ENCODE data around the gene RYR2. TPM values are rescaled to one million over a fixed set of nuclear protein-coding genes. Genes with fewer than 3 reads are reported as not detected.

The RYR2 gene
- total RNA-seq, 2 donors from 2014 or later = 59.0 to 75.9 TPM

DNA sequence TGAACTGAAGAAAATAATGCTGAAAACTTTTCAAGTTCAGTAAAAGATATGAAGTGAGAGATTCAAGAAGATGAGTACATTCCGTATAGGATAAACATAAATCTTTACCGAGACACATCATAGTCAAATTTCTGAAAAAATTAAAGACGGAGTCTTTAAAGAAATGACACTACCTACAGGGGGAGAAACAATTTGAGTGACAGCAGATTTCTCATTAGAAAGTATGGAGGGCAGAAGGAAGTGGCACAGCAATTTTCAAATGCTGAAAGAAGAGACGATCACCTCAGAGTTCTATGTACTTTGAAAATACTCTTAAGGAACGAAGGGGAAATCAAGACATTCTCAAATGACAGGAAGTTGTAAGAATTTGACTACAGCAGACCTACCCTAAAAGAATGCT lies 577.6 kb downstream of the RYR2 start:
- H3K27ac ChIP-seq = no peak overlapping the region
- DNase-seq (ENCODE audit: low spot score) = no peak
- no peaks in the 10 kb centered on the region for H3K9me3 ChIP-seq
- H3K4me1 ChIP-seq (ENCODE audit: control insufficient read depth in 1 of 2, low read depth in 2 of 2) = no peaks in the 10 kb centered on the region
- H3K36me3 ChIP-seq = peaks cover 16% of the 10 kb centered on the region
- no peaks in the 10 kb centered on the region for H3K27me3 ChIP-seq (replicated peaks; ENCODE audit: insufficient read depth)
- H3K4me3 ChIP-seq = no peak overlapping the region
- ATAC-seq (ENCODE audit: insufficient number of reproducible peaks, low FRiP score, low read depth) = no peak
- TF ChIP-seq, protein P1, sequence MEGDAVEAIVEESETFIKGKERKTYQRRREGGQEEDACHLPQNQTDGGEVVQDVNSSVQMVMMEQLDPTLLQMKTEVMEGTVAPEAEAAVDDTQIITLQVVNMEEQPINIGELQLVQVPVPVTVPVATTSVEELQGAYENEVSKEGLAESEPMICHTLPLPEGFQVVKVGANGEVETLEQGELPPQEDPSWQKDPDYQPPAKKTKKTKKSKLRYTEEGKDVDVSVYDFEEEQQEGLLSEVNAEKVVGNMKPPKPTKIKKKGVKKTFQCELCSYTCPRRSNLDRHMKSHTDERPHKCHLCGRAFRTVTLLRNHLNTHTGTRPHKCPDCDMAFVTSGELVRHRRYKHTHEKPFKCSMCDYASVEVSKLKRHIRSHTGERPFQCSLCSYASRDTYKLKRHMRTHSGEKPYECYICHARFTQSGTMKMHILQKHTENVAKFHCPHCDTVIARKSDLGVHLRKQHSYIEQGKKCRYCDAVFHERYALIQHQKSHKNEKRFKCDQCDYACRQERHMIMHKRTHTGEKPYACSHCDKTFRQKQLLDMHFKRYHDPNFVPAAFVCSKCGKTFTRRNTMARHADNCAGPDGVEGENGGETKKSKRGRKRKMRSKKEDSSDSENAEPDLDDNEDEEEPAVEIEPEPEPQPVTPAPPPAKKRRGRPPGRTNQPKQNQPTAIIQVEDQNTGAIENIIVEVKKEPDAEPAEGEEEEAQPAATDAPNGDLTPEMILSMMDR (IDR thresholded peaks at IDR 0.05) = no peak

DNA sequence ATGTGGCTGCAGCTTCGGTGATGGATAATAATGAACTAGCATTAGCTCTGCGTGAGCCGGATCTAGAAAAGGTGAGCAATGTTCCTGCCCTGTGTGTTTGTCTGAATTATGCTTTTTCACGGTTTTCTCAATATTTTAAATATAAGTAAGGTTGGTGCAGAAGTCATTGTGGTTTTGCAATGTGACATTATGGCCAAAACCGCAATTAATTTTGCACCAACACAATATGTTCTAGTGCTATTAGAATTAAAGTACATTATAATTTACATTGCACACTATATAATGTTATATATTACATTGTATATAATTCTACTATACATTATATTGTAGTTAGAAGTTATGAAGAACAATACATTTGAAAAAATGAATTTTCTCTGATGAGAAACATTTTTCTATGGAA lies 592.9 kb downstream of the RYR2 start:
- H3K27me3 ChIP-seq (replicated peaks; ENCODE audit: insufficient read depth) = no peaks in the 10 kb centered on the region
- H3K4me3 ChIP-seq = no peak overlapping the region
- TF ChIP-seq, protein P1 (IDR thresholded peaks at IDR 0.05) = no peak
- H3K4me1 ChIP-seq (ENCODE audit: control insufficient read depth in 1 of 2, low read depth in 2 of 2) = no peaks in the 10 kb centered on the region
- H3K9me3 ChIP-seq = no peaks in the 10 kb centered on the region
- no peak overlapping the region for H3K27ac ChIP-seq
- DNase-seq (ENCODE audit: low spot score) (no peak), ATAC-seq (ENCODE audit: insufficient number of reproducible peaks, low FRiP score, low read depth) (no peak)
- peaks cover 24% of the 10 kb centered on the region for H3K36me3 ChIP-seq

DNA sequence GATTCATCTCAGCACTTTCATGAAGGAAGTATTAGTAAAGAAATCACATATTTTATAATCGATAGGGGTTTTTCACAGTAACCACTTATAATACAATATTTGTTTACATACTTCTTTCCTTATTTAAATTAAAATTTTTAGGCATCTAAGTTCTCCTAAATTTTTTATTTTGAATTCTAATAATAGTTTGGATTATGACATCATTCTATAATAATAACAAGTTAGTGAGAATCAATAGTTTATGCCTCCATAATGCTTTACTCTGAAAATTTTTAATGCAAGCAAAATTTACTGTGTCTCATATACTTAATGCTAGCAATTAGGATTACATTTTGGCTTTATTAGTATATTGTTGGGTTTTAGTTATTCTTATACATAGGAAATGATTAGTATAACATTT lies 596.6 kb downstream of the RYR2 start:
- Histone ChIP-seq H3K4me1 (ENCODE audit: control insufficient read depth in 1 of 2, low read depth in 2 of 2) (no peaks in the 10 kb centered on the region), H3K27ac (no peak overlapping the region), H3K9me3 (no peaks in the 10 kb centered on the region), H3K27me3 (replicated peaks; ENCODE audit: insufficient read depth) (no peaks in the 10 kb centered on the region), H3K4me3 (no peak overlapping the region), H3K36me3 (peaks cover 32% of the 10 kb centered on the region)
- DNase-seq (ENCODE audit: low spot score) = no peak
- TF ChIP-seq, protein P1 (IDR thresholded peaks at IDR 0.05) = no peak
- ATAC-seq (ENCODE audit: insufficient number of reproducible peaks, low FRiP score, low read depth) = no peak

DNA sequence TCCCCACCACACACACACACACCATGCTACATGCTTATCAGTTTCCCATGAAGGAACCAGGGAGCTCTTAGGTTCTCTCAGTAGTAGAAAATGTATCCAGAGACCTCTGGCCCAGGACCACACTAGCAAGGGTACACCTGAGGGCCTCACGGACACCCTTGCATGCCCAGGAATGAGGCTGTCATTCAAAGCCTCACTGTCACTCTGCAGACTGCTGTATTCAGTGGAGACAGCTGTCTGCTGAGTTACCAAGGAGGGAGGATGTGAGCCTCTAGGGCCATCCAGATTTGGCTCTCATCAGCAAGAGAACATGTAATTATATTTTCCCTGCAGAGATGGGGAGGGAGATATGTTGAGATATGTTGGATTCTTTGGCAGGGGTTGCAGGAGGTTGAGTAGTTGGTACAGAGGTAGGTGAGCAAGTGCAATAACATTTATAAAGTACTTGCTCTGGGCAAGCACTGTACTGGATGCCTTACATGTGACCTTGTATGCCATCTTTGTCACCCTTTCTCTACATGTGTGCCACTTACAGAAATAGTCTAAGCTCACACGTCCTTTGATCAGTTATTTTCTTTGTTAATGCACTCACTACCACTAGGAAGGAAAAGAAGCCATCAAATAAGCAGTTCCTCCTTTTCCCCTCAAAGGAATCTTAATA lies 598.2 kb downstream of the RYR2 start:
- Histone ChIP-seq H3K27ac (no peak overlapping the region), H3K4me3 (no peak overlapping the region), H3K36me3 (peaks cover 30% of the 10 kb centered on the region), H3K4me1 (ENCODE audit: control insufficient read depth in 1 of 2, low read depth in 2 of 2) (no peaks in the 10 kb centered on the region), H3K27me3 (replicated peaks; ENCODE audit: insufficient read depth) (no peaks in the 10 kb centered on the region), H3K9me3 (no peaks in the 10 kb centered on the region)
- DNase-seq (ENCODE audit: low spot score) (no peak), ATAC-seq (ENCODE audit: insufficient number of reproducible peaks, low FRiP score, low read depth) (no peak)
- TF ChIP-seq, protein P1 (IDR thresholded peaks at IDR 0.05) = no peak

DNA sequence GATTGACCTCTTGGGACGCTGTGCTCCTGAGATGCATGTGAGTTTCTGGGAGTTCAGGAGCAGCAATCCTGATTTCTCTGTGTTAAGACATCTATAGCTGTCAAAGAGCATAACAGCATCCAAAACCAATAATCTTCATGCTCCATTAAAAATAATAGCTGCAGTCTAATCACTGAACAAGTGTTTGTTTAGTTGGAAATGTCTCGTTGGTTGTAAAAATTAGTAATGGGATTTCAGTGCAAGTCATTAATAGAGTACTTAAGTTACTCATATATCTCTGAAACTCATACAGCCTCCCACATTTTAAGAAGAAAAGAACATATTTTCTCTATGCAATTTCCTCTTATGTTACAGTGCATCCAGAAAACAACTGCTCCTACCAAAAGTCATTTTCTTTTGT lies 599.0 kb downstream of the RYR2 start:
- DNase-seq (ENCODE audit: low spot score) (no peak), ATAC-seq (ENCODE audit: insufficient number of reproducible peaks, low FRiP score, low read depth) (no peak)
- peaks cover 27% of the 10 kb centered on the region for H3K36me3 ChIP-seq
- no peak overlapping the region for H3K4me3 ChIP-seq
- H3K27ac ChIP-seq = no peak overlapping the region
- H3K4me1 ChIP-seq (ENCODE audit: control insufficient read depth in 1 of 2, low read depth in 2 of 2) = no peaks in the 10 kb centered on the region
- H3K9me3 ChIP-seq = no peaks in the 10 kb centered on the region
- no peaks in the 10 kb centered on the region for H3K27me3 ChIP-seq (replicated peaks; ENCODE audit: insufficient read depth)
- TF ChIP-seq, protein P1 (IDR thresholded peaks at IDR 0.05) = no peak
